ENCODE results near the gene CERS5. TPM values are rescaled to one million over a fixed set of nuclear protein-coding genes. Genes with fewer than 3 reads are reported as not detected.
A peak's percentile ranks its signal among the peaks of the same experiment; 100 is the strongest.

CERS5 gene
- total and polyA plus RNA-seq, 12 donors = 19.4 to 110 (median 37.0) TPM

GRCh38 chr12:50111395-50111692, 55.8 kb downstream of the CERS5 start:
- Histone ChIP-seq H3K36me3 (replicated peaks in 1 of 2) (peaks cover 0 to 9% of the 10 kb centered on the region in 2 donors), H3K27ac (peak overlapping the region in 4 of 5 donors; percentile 70 to 99 (median 85)), H3K4me1 (replicated peaks in 1 of 2) (peaks cover 31 to 44% of the 10 kb centered on the region in 2 donors), H3K4me3 (peak overlapping the region in 1 of 4 donors; percentile 41), H3K27me3 (no peaks in the 10 kb centered on the region), H3K9me3 (replicated peaks in 1 of 3) (no peaks in the 10 kb centered on the region)
- peak in 1 of 7 donors; percentile 13 for DNase-seq
- no peak for TF ChIP-seq POLR2A (IDR thresholded peaks at IDR 0.05)
- TF ChIP-seq, protein P1, sequence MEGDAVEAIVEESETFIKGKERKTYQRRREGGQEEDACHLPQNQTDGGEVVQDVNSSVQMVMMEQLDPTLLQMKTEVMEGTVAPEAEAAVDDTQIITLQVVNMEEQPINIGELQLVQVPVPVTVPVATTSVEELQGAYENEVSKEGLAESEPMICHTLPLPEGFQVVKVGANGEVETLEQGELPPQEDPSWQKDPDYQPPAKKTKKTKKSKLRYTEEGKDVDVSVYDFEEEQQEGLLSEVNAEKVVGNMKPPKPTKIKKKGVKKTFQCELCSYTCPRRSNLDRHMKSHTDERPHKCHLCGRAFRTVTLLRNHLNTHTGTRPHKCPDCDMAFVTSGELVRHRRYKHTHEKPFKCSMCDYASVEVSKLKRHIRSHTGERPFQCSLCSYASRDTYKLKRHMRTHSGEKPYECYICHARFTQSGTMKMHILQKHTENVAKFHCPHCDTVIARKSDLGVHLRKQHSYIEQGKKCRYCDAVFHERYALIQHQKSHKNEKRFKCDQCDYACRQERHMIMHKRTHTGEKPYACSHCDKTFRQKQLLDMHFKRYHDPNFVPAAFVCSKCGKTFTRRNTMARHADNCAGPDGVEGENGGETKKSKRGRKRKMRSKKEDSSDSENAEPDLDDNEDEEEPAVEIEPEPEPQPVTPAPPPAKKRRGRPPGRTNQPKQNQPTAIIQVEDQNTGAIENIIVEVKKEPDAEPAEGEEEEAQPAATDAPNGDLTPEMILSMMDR (IDR thresholded peaks at IDR 0.05) = no peak
- WGBS, 4 donors = 5 to 17% (median 11%) methylated on average over 9 to 19 of the region's 19 CpGs
- intact Hi-C loops (cut with DNase I) = no loop called here

GRCh38 chr12:50110762-50111351, 56.3 kb downstream of the CERS5 start:
- Histone ChIP-seq H3K4me1 (replicated peaks in 1 of 2) (peaks cover 31 to 40% of the 10 kb centered on the region in 2 donors), H3K27me3 (no peaks in the 10 kb centered on the region), H3K9me3 (replicated peaks in 1 of 3) (no peaks in the 10 kb centered on the region), H3K4me3 (peak overlapping the region in 1 of 4 donors; percentile 4), H3K27ac (peak overlapping the region; percentile 28 to 99 (median 84)), H3K36me3 (replicated peaks in 1 of 2) (peaks cover 0 to 6% of the 10 kb centered on the region in 2 donors)
- TF ChIP-seq POLR2A (IDR thresholded peaks at IDR 0.05) = peak in 1 of 2 donors; percentile 39
- TF ChIP-seq, protein P1 (IDR thresholded peaks at IDR 0.05) = no peak
- WGBS, 4 donors = 23 to 34% (median 27%) methylated on average over 1 to 7 of the region's 7 CpGs
- peak; percentile 69 to 91 (median 81) for DNase-seq
- intact Hi-C loops (cut with DNase I) = no loop called here

GRCh38 chr12:50110127-50110761, 56.9 kb downstream of the CERS5 start:
- intact Hi-C loops (cut with DNase I) = no loop called here
- peak; percentile 40 to 83 (median 52) for DNase-seq
- H3K9me3 ChIP-seq (replicated peaks in 1 of 3) = no peaks in the 10 kb centered on the region
- H3K36me3 ChIP-seq (replicated peaks in 1 of 2) = no peaks in the 10 kb centered on the region
- peaks cover 31 to 40% of the 10 kb centered on the region in 2 donors for H3K4me1 ChIP-seq (replicated peaks in 1 of 2)
- H3K4me3 ChIP-seq = peak overlapping the region in 1 of 4 donors; percentile 4
- WGBS, 4 donors = 25 to 47% (median 39%) methylated on average over 7 to 8 of the region's 8 CpGs
- no peaks in the 10 kb centered on the region for H3K27me3 ChIP-seq
- TF ChIP-seq POLR2A (IDR thresholded peaks at IDR 0.05) = no peak
- TF ChIP-seq, protein P1 (IDR thresholded peaks at IDR 0.05) = no peak
- peak overlapping the region; percentile 28 to 99 (median 84) for H3K27ac ChIP-seq

DNA sequence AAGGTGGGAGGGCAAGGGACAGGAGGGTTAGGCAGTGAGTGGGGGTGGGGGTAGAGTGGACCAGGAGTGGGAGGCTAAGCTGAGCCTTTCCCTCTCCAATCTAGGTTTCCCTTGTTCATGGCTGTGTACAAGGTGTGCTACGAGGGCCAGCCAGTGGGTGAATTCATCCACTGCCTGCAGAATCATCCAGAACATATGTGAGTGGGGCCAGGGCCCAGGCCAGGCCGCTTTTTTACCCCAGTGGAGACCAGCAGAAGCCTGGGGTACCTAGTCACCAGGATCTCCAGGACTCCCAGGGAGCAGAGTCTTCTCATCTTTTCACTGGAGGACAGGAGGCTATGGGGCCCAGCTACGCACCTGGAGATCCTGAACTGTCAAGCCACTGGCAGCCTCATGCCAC, 57.9 kb downstream of the CERS5 start:
- WGBS, 4 donors = 88 to 100% (median 94%) methylated on average over 2 to 3 of the region's 3 CpGs
- Histone ChIP-seq H3K27me3 (no peaks in the 10 kb centered on the region), H3K4me3 (no peak overlapping the region), H3K36me3 (replicated peaks in 1 of 2) (no peaks in the 10 kb centered on the region), H3K27ac (peak overlapping the region in 4 of 5 donors; percentile 70 to 99 (median 85)), H3K9me3 (replicated peaks in 1 of 3) (no peaks in the 10 kb centered on the region), H3K4me1 (replicated peaks in 1 of 2) (peaks cover 31 to 36% of the 10 kb centered on the region in 2 donors)
- TF ChIP-seq POLR2A (IDR thresholded peaks at IDR 0.05) = no peak
- TF ChIP-seq, protein P1 (IDR thresholded peaks at IDR 0.05) = no peak
- intact Hi-C loops (cut with DNase I) = no loop called here
- no peak for DNase-seq
